OCI-LY1 (cell line): Measurements from ENCODE around the gene TIMP2.
"Not testable (repeated sequence)": the region's sequence is repeated elsewhere in the genome, so short reads cannot be mapped to it uniquely, and the experiment has no call there.

Source experiments
- H2AFZ ChIP-seq: fragments of 200-600 bp; sonication (generic), shearing (Covaris generic); 2 replicates; pipeline ENCODE4 v1.6.0; 2014; ENCODE audit warnings: antibody characterized with exemption, mild to moderate bottlenecking, low read length
- H3F3A ChIP-seq: fragments of 200-600 bp; sonication (generic), shearing (Covaris generic); 2 replicates; pipeline ENCODE4 v1.6.0; 2014; ENCODE audit warnings: mild to moderate bottlenecking, antibody characterized with exemption, low read length, moderate library complexity; ENCODE audit not compliant: insufficient read depth
- H3K27ac ChIP-seq: fragments of 200-600 bp; sonication (generic); 2 replicates; pipeline ENCODE4 v1.5.1; 2014; ENCODE audit warnings: low read length, mixed run types, mild to moderate bottlenecking, low read depth; ENCODE audit not compliant: poor library complexity, severe bottlenecking
- H3K27me3 ChIP-seq: fragments of 200-600 bp; sonication (generic); 2 replicates; pipeline ENCODE4 v1.6.0; 2014; ENCODE audit warnings: antibody characterized with exemption, mild to moderate bottlenecking, low read length, moderate library complexity; ENCODE audit not compliant: insufficient read depth
- H3K36me3 ChIP-seq: fragments of 200-600 bp; sonication (generic); 2 replicates; pipeline ENCODE4 v1.6.1; 2014; ENCODE audit warnings: mild to moderate bottlenecking, antibody characterized with exemption, low read length, moderate library complexity, mixed read lengths; ENCODE audit not compliant: insufficient read depth
- H3K4me1 ChIP-seq: fragments of 200-600 bp; sonication (generic); 2 replicates; pipeline ENCODE4 v1.5.1; 2014; ENCODE audit warnings: mild to moderate bottlenecking, low read length, moderate library complexity; ENCODE audit not compliant: insufficient read depth, severe bottlenecking
- H3K4me2 ChIP-seq: fragments of 200-600 bp; sonication (generic), shearing (Covaris generic); 2 replicates; pipeline ENCODE4 v1.6.1; 2014; ENCODE audit warnings: low read length
- H3K4me3 ChIP-seq: fragments of 200-600 bp; sonication (generic); 2 replicates; pipeline ENCODE4 v1.5.1; 2014; ENCODE audit warnings: low read length, low read depth, mild to moderate bottlenecking, mixed read lengths; ENCODE audit not compliant: poor library complexity, severe bottlenecking
- H3K79me2 ChIP-seq: fragments of 200-600 bp; shearing (Covaris generic); 2 replicates; pipeline ENCODE4 v1.6.1; 2016; ENCODE audit warnings: mixed run types, low read length, mixed read lengths; ENCODE audit not compliant: insufficient read depth
- H3K9ac ChIP-seq: fragments of 200-600 bp; sonication (generic), shearing (Covaris generic); 2 replicates; pipeline ENCODE4 v1.6.1; 2014; ENCODE audit warnings: mild to moderate bottlenecking, low read length, mixed read lengths
- H3K9me2 ChIP-seq: fragments of 200-600 bp; sonication (generic), shearing (Covaris generic); 2 replicates; pipeline ENCODE4 v1.6.1; 2014; ENCODE audit warnings: low read depth, mild to moderate bottlenecking, low read length, mixed read lengths
- H3K9me3 ChIP-seq: fragments of 200-600 bp; shearing (Covaris generic); 2 replicates; pipeline ENCODE4 v1.6.1; 2014; ENCODE audit warnings: low read length, mixed read lengths
- H4K20me1 ChIP-seq: fragments of 200-600 bp; sonication (generic), shearing (Covaris generic); 2 replicates; pipeline ENCODE4 v1.6.0; 2016; ENCODE audit warnings: mild to moderate bottlenecking, low read length; ENCODE audit not compliant: insufficient read depth
- EZH2 ChIP-seq: fragments of 200-600 bp; sonication (generic), shearing (Covaris generic); IDR thresholded peaks from 2 replicates; pipeline ENCODE4 v1.8.0; 2017; ENCODE audit warnings: borderline replicate concordance, mixed run types, mild to moderate bottlenecking, antibody characterized with exemption, low read length, moderate library complexity, mixed read lengths
- TF ChIP-seq, protein P1 (sequence below): fragments of 200-600 bp; sonication (generic), shearing (Covaris generic); IDR thresholded peaks from 2 replicates; pipeline ENCODE4 v1.5.1; 2017; ENCODE audit warnings: mild to moderate bottlenecking, antibody characterized with exemption, low read length, moderate library complexity, mixed read lengths

TIMP2 gene

GRCh38 chr17:78878871-78879527 is 46.2 kb downstream of the TIMP2 start:
- H3K79me2 ChIP-seq, result no peaks in the 10 kb centered on the region
- no peaks in the 10 kb centered on the region for H3K9me2 ChIP-seq
- no peak overlapping the region for H3K4me2 ChIP-seq
- no peak for TF ChIP-seq EZH2
- TF ChIP-seq, protein P1, sequence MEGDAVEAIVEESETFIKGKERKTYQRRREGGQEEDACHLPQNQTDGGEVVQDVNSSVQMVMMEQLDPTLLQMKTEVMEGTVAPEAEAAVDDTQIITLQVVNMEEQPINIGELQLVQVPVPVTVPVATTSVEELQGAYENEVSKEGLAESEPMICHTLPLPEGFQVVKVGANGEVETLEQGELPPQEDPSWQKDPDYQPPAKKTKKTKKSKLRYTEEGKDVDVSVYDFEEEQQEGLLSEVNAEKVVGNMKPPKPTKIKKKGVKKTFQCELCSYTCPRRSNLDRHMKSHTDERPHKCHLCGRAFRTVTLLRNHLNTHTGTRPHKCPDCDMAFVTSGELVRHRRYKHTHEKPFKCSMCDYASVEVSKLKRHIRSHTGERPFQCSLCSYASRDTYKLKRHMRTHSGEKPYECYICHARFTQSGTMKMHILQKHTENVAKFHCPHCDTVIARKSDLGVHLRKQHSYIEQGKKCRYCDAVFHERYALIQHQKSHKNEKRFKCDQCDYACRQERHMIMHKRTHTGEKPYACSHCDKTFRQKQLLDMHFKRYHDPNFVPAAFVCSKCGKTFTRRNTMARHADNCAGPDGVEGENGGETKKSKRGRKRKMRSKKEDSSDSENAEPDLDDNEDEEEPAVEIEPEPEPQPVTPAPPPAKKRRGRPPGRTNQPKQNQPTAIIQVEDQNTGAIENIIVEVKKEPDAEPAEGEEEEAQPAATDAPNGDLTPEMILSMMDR, result no peak
- no peak overlapping the region for H3K4me3 ChIP-seq
- H3K27ac ChIP-seq, result no peak overlapping the region
- no peak overlapping the region for H3K9ac ChIP-seq
- H3K36me3 ChIP-seq, result no peaks in the 10 kb centered on the region
- no peaks in the 10 kb centered on the region for H3K9me3 ChIP-seq
- no peaks in the 10 kb centered on the region for H3F3A ChIP-seq
- no peaks in the 10 kb centered on the region; the same call in none of the 2 replicates for H3K27me3 ChIP-seq
- no peak overlapping the region for H2AFZ ChIP-seq
- no peaks in the 10 kb centered on the region for H4K20me1 ChIP-seq
- H3K4me1 ChIP-seq, result no peaks in the 10 kb centered on the region

DNA sequence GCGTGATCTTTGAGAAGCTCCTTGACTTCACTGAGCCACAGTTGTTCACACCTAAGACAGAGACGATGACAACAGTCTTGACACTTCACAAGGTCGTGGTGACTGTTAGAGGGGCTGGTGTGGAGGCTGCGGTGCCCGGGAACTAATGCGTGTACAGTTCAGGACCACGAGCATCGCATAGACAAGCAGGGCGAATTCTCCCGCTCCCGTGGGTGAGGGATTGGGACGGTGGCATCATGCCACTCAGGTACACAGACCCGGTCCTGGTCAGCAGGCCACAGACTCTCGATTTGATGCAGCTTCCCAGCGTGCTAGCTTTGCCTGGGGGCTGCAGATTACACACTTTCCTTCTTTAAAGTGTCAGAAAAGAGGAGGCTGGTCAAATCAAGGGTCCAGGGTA is 46.9 kb downstream of the TIMP2 start:
- Histone ChIP-seq H3K9ac (no peak overlapping the region), H3K4me3 (no peak overlapping the region), H3K9me3 (no peaks in the 10 kb centered on the region), H3K36me3 (no peaks in the 10 kb centered on the region), H3K4me1 (no peaks in the 10 kb centered on the region), H4K20me1 (no peaks in the 10 kb centered on the region), H3K4me2 (no peak overlapping the region), H3K27ac (no peak overlapping the region), H3K79me2 (no peaks in the 10 kb centered on the region), H3F3A (no peaks in the 10 kb centered on the region), H3K9me2 (no peaks in the 10 kb centered on the region), H2AFZ (no peak overlapping the region), H3K27me3 (no peaks in the 10 kb centered on the region; the same call in none of the 2 replicates)
- TF ChIP-seq EZH2, result no peak
- TF ChIP-seq, protein P1, result no peak

GRCh38 chr17:78876954-78877517 is 48.2 kb downstream of the TIMP2 start:
- not testable (repeated sequence) for H3K4me1 ChIP-seq, H3K36me3 ChIP-seq, H3F3A ChIP-seq, H3K4me2 ChIP-seq, H3K27ac ChIP-seq, H3K9ac ChIP-seq, H3K27me3 ChIP-seq, H3K79me2 ChIP-seq, H3K9me2 ChIP-seq, H4K20me1 ChIP-seq, H3K9me3 ChIP-seq, H2AFZ ChIP-seq, H3K4me3 ChIP-seq
